Neuronal stem cell (in vitro differentiated cells): ENCODE results near the gene SEL1L.

Source experiments
- DNase-seq: peaks from one replicate; pipeline ENCODE4 v3.0.0-alpha.2; 2013; ENCODE audit warnings: low spot score
- H2AFZ ChIP-seq: one replicate; pipeline ENCODE4 v1.6.1; 2013; ENCODE audit warnings: mild to moderate bottlenecking, low read length, inconsistent platforms
- H2AK5ac ChIP-seq: 2 replicates; pipeline ENCODE4 v1.6.1; 2013; ENCODE audit warnings: low read depth, mild to moderate bottlenecking, inconsistent platforms, low read length, moderate library complexity, mixed read lengths
- H2BK120ac ChIP-seq: 2 replicates; pipeline ENCODE4 v1.6.1; 2013; ENCODE audit warnings: low read depth, mild to moderate bottlenecking, inconsistent platforms, low read length, moderate library complexity, mixed read lengths
- H2BK12ac ChIP-seq: one replicate; pipeline ENCODE4 v1.6.1; 2013; ENCODE audit warnings: low read length, inconsistent platforms
- H2BK15ac ChIP-seq: 2 replicates; pipeline ENCODE4 v1.6.1; 2013; ENCODE audit warnings: mild to moderate bottlenecking, low read length, inconsistent platforms, mixed read lengths
- H2BK5ac ChIP-seq: one replicate; pipeline ENCODE4 v1.6.1; 2013; ENCODE audit warnings: inconsistent platforms, mild to moderate bottlenecking, low read length, moderate library complexity
- H3K14ac ChIP-seq: one replicate; pipeline ENCODE4 v1.6.1; 2013; ENCODE audit warnings: low read length, inconsistent platforms
- H3K18ac ChIP-seq: 2 replicates; pipeline ENCODE4 v1.6.1; 2013; ENCODE audit warnings: low read length, inconsistent platforms
- H3K23ac ChIP-seq: 2 replicates; pipeline ENCODE4 v1.6.1; 2013; ENCODE audit warnings: low read depth, mild to moderate bottlenecking, mixed read lengths, low read length, inconsistent platforms; ENCODE audit not compliant: poor library complexity
- H3K27ac ChIP-seq: replicated peaks from 3 replicates; pipeline ENCODE4 v1.5.1; 2013; ENCODE audit warnings: low read length, inconsistent platforms
- H3K27me3 ChIP-seq, 3 experiments: 2 replicates each; pipeline ENCODE4 v1.6.1; 2013; ENCODE audit warnings: low read length in 3 of 3, mild to moderate bottlenecking in 2 of 3, inconsistent platforms in 1 of 3, low read depth in 1 of 3, mixed read lengths in 1 of 3, moderate library complexity in 1 of 3; ENCODE audit not compliant: control insufficient read depth in 3 of 3, insufficient read depth in 3 of 3
- H3K36me3 ChIP-seq, 2 donors: replicated peaks in 1 of 2; 2 replicates each; pipeline ENCODE4 v1.6.1; 2013; ENCODE audit warnings: low read length in 2 of 2; ENCODE audit not compliant: control insufficient read depth in 2 of 2, insufficient read depth in 2 of 2
- H3K4ac ChIP-seq: 2 replicates; pipeline ENCODE4 v1.6.1; 2013; ENCODE audit warnings: inconsistent platforms, mild to moderate bottlenecking, low read length, moderate library complexity
- H3K4me1 ChIP-seq, 2 donors: 1 replicate in 1 of 2; 2 replicates in 1 of 2; pipeline ENCODE4 v1.6.1; 2013; ENCODE audit warnings: low read length in 2 of 2, low read depth in 1 of 2; ENCODE audit not compliant: control insufficient read depth in 2 of 2, insufficient read depth in 1 of 2
- H3K4me2 ChIP-seq: one replicate; pipeline ENCODE4 v1.6.1; 2013; ENCODE audit warnings: mild to moderate bottlenecking, low read length, inconsistent platforms; ENCODE audit not compliant: insufficient read depth, poor library complexity, severe bottlenecking
- H3K4me3 ChIP-seq, 2 donors: 2 replicates each; pipeline ENCODE4 v1.5.1; 2013; ENCODE audit warnings: low read length in 2 of 2, mild to moderate bottlenecking in 2 of 2, inconsistent platforms in 1 of 2, moderate library complexity in 1 of 2
- H3K79me1 ChIP-seq: one replicate; pipeline ENCODE4 v1.6.1; 2013; ENCODE audit warnings: low read depth, mild to moderate bottlenecking, inconsistent platforms, low read length, moderate library complexity
- H3K9ac ChIP-seq: one replicate; pipeline ENCODE4 v1.6.1; 2013; ENCODE audit warnings: mild to moderate bottlenecking, low read depth, low read length, inconsistent platforms; ENCODE audit not compliant: poor library complexity
- H3K9me3 ChIP-seq, 2 donors: replicated peaks in 1 of 2; 2 replicates each; pipeline versions ENCODE3 to v1.6.1; 2013; ENCODE audit warnings: low read length in 2 of 2, mild to moderate bottlenecking in 2 of 2, inconsistent platforms in 1 of 2, low read depth in 1 of 2, mixed read lengths in 1 of 2, moderate library complexity in 1 of 2; ENCODE audit not compliant: control insufficient read depth in 2 of 2, insufficient read depth in 1 of 2
- H4K8ac ChIP-seq: one replicate; pipeline ENCODE4 v1.6.1; 2013; ENCODE audit warnings: low read depth, mild to moderate bottlenecking, inconsistent platforms, low read length, moderate library complexity
- H4K91ac ChIP-seq: one replicate; pipeline ENCODE4 v1.6.1; 2013; ENCODE audit warnings: low read length, low read depth, mild to moderate bottlenecking, inconsistent platforms; ENCODE audit not compliant: poor library complexity
- WGBS, 2 donors: extraction: QIAGEN DNeasy Blood & Tissue Kit; methylation state at CpG; one replicate each; pipeline ENCODE4 v1.1.7; 2013; ENCODE audit warnings: missing lambda C conversion rate in 2 of 2, mixed read lengths in 1 of 2; ENCODE audit not compliant: insufficient read length in 2 of 2, insufficient replicate concordance in 1 of 2; ENCODE audit errors: extremely low coverage in 2 of 2; 5-methylcytosine and 5-hydroxymethylcytosine counted together

The SEL1L gene

DNA sequence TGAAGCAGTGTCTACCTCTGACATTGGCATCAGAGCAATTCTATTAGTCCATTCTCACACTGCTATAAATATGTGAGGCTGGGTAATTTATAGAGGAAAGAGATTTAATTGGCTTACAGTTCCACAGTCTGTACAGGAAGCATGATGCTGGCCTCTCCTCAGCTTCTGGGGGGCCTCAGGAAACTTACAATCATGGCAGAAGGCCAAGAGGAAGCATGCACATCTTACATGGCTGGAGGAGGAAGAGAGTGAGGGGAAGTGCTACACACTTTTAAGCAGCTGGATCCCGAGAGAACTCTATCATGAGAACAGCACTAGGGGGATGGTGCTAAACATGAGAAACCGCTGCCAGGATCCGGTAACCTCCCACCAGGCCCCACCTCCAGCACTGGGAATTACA is 25.7 kb upstream of the SEL1L start:
- Histone ChIP-seq H3K9me3 (no peaks in the 10 kb centered on the region), H4K91ac (no peak overlapping the region), H3K23ac (no peak overlapping the region), H4K8ac (no peak overlapping the region), H2BK5ac (no peak overlapping the region), H3K4me1 (no peaks in the 10 kb centered on the region), H2AFZ (no peak overlapping the region), H3K79me1 (no peaks in the 10 kb centered on the region), H3K9ac (no peak overlapping the region), H3K4me3 (no peak overlapping the region), H3K4ac (no peak overlapping the region), H3K27ac (no peak overlapping the region), H2AK5ac (no peak overlapping the region), H3K14ac (no peak overlapping the region), H3K36me3 (no peaks in the 10 kb centered on the region), H2BK120ac (no peak overlapping the region), H2BK12ac (no peak overlapping the region), H3K27me3 (no peaks in the 10 kb centered on the region), H2BK15ac (no peak overlapping the region), H3K4me2 (no peak overlapping the region), H3K18ac (no peak overlapping the region)
- no CpG with 5 or more reads among the region's 3 CpGs for WGBS, 2 donors
- DNase-seq: no peak

- Histone ChIP-seq H3K4me2 (no peak overlapping the region), H3K4me1 (no peaks in the 10 kb centered on the region), H3K27ac (no peak overlapping the region)
These were observed 23.5 kb upstream of the SEL1L start for GRCh38 chr14:81557146-81557545.

DNA sequence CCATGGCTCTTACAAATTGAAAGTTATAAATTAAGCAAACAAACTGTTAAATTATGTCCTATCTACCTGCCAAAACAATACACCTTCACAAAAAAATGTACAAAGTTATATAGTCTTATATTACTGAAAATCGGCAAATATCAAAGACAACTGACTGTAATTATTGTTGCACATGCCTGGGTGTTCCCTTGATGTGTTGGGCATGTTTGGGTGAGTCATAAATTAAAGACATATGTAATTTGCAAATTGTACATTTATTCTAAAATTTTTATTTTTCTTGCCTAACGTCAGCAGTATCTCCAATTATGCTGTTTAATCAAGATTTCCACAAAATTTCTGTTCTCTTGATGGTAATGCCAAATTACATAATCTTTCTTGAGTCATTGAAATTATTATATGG is 22.0 kb upstream of the SEL1L start:
- H3K23ac ChIP-seq: no peak overlapping the region
- H3K4me2 ChIP-seq: no peak overlapping the region
- no peaks in the 10 kb centered on the region for H3K79me1 ChIP-seq
- H3K9ac ChIP-seq: no peak overlapping the region
- no peak overlapping the region for H4K8ac ChIP-seq
- no peaks in the 10 kb centered on the region for H3K4me1 ChIP-seq
- no peaks in the 10 kb centered on the region for H3K27me3 ChIP-seq
- no peak overlapping the region for H2BK12ac ChIP-seq
- H2AK5ac ChIP-seq: no peak overlapping the region
- no CpG with 5 or more reads among the region's 2 CpGs for WGBS, 2 donors
- H2AFZ ChIP-seq: no peak overlapping the region
- no peak overlapping the region for H3K4ac ChIP-seq
- H2BK15ac ChIP-seq: no peak overlapping the region
- H3K4me3 ChIP-seq: no peak overlapping the region
- DNase-seq: no peak
- no peak overlapping the region for H4K91ac ChIP-seq
- H3K36me3 ChIP-seq: no peaks in the 10 kb centered on the region
- no peak overlapping the region for H3K27ac ChIP-seq
- H2BK5ac ChIP-seq: no peak overlapping the region
- no peak overlapping the region for H2BK120ac ChIP-seq
- no peaks in the 10 kb centered on the region for H3K9me3 ChIP-seq
- no peak overlapping the region for H3K14ac ChIP-seq
- H3K18ac ChIP-seq: no peak overlapping the region

More at GRCh38 chr14:81557146-81557545, 23.5 kb upstream of the SEL1L start:
- H4K91ac ChIP-seq: no peak overlapping the region
- H3K36me3 ChIP-seq: no peaks in the 10 kb centered on the region
- no peak overlapping the region for H4K8ac ChIP-seq
- H3K79me1 ChIP-seq: no peaks in the 10 kb centered on the region
- H3K27me3 ChIP-seq: no peaks in the 10 kb centered on the region
- H3K4me3 ChIP-seq: no peak overlapping the region
- H3K9ac ChIP-seq: no peak overlapping the region
- no peak overlapping the region for H2BK12ac ChIP-seq
- no peaks in the 10 kb centered on the region for H3K9me3 ChIP-seq
- H2BK120ac ChIP-seq: no peak overlapping the region
- H3K14ac ChIP-seq: no peak overlapping the region
- no peak overlapping the region for H2AFZ ChIP-seq
- no CpG with 5 or more reads among the region's 1 CpG for WGBS, 2 donors
- H2BK15ac ChIP-seq: no peak overlapping the region
- no peak overlapping the region for H3K23ac ChIP-seq
- H3K4ac ChIP-seq: no peak overlapping the region
- no peak for DNase-seq
- no peak overlapping the region for H2AK5ac ChIP-seq
- H2BK5ac ChIP-seq: no peak overlapping the region
- H3K18ac ChIP-seq: no peak overlapping the region

- Histone ChIP-seq H2AFZ (no peak overlapping the region), H3K27me3 (no peaks in the 10 kb centered on the region), H2BK5ac (no peak overlapping the region), H4K91ac (no peak overlapping the region), H2AK5ac (no peak overlapping the region), H3K4me2 (no peak overlapping the region), H3K14ac (no peak overlapping the region), H4K8ac (no peak overlapping the region), H3K4me3 (no peak overlapping the region), H3K23ac (no peak overlapping the region), H3K36me3 (no peaks in the 10 kb centered on the region), H3K27ac (no peak overlapping the region), H3K79me1 (no peaks in the 10 kb centered on the region), H3K4ac (no peak overlapping the region), H2BK120ac (no peak overlapping the region), H3K9ac (no peak overlapping the region), H2BK12ac (no peak overlapping the region), H3K4me1 (no peaks in the 10 kb centered on the region), H2BK15ac (no peak overlapping the region), H3K18ac (no peak overlapping the region), H3K9me3 (no peaks in the 10 kb centered on the region)
- no peak for DNase-seq
- no CpG with 5 or more reads among the region's 4 CpGs for WGBS, 2 donors
These were observed 21.4 kb upstream of the SEL1L start for GRCh38 chr14:81555051-81555450.
